Posterior cingulate gyrus (tissue), 11 donors: Measurements from ENCODE around the gene TLR7.

Source experiments
- DNase-seq, 10 donors: peaks; one replicate each; pipeline versions ENCODE4 v3.0.0 to v3.0.0-alpha.2; 2020 to 2021; ENCODE audit warnings: mixed read lengths in 3 of 10
- intact Hi-C: fragments of 100-400 bp; cut with DNase I; formaldehyde crosslinking; loops from one replicate; pipeline ENCODE4 v1.15.1; 2023

The TLR7 gene

DNA sequence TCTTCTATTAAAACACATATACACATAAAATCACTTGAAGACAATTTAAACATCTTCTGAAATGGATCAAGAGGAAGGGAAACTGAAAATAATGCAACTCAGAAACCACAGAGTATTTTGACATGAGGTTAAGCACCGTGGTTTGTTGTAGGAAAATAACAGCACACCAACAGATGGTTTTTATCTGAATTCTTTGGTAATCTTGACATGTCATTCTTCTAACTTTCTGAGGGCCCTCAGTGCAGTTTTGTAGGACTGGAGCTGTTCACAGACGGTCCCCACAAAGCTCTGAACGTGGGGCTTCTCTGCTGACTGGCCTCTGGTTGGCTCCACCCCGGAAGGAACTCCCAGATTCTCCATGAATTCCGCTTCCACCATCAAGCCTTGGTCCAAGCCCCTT is 23.6 kb downstream of the TLR7 start:
- intact Hi-C loops: loop anchor here (5.0 kb wide), 1 partner anchor 78 kb away; no protein-coding TSS in a partner anchor
- DNase-seq: no peak

DNA sequence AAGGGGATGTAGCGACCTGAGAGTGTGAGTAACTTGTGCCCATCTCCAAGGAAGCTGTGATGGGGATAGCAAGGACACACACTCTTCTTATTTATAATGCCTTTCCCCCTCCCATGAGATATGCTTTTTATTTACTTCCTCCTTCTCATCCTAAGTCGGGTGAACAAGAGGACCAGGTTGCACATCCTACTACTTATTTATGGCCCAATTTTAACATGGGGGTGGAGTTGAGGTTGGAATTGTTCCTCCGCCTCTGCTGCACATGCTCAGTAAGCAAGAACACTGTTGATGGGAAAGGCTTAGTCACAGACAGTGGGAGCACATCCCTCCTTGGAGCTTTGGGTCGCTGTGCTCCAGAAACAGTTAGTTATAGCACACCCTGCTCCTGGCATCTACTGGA is 24.3 kb downstream of the TLR7 start:
- DNase-seq: no peak
- intact Hi-C loops: loop anchor here (5.0 kb wide), 1 partner anchor 79 kb away; no protein-coding TSS in a partner anchor

DNA sequence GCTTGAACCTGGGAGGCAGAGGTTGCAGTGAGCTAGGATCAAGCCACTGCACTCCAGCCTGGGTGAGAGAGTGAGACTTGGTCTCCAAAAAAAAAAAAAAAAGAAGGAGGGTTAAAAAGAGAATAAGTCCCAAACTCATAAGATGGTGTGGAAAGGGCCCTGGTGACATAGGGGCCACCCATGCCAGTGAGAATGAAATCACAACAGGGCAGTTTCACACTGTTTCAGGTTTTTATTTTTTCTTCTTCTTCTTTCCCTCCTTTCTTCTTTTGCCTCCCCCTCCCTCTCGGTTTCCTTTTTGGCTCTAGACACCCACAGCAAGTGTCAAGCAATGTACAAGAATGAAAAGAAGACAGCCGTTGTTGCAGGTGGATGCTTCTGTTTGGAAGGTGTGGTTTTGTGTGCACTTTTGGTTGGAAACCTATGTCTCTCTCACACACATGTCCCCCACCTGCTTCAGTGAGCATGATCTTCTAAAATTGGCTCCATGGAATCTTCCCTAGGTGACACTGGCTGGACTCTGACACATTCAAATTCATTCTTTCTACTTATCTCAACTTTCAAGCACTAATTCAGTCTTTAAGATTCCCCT is 25.1 kb downstream of the TLR7 start:
- no peak for DNase-seq
- intact Hi-C loops: loop anchor here (5.0 kb wide), 1 partner anchor 80 kb away; no protein-coding TSS in a partner anchor

DNA sequence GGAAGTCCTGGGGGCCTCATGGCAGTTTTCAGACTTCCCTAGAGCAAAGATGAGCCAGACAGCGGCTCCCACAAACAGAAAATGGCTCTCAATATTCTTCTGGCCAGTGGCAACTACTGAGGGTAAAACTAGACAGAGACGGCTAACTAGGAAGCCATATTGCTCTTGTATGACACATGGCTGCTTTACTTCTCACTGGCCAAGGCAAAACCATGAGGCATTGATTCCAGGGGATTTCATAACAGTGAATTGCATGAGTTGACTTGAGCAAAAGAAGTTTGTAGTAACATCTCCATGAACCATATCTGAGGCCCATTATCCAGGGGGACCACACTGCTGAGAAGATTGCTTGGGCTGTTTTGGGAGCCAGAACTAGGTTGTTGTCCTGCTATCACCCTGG is 25.8 kb downstream of the TLR7 start:
- intact Hi-C loops: loop anchor here (5.0 kb wide), 1 partner anchor 80 kb away; no protein-coding TSS in a partner anchor
- no peak for DNase-seq

DNA sequence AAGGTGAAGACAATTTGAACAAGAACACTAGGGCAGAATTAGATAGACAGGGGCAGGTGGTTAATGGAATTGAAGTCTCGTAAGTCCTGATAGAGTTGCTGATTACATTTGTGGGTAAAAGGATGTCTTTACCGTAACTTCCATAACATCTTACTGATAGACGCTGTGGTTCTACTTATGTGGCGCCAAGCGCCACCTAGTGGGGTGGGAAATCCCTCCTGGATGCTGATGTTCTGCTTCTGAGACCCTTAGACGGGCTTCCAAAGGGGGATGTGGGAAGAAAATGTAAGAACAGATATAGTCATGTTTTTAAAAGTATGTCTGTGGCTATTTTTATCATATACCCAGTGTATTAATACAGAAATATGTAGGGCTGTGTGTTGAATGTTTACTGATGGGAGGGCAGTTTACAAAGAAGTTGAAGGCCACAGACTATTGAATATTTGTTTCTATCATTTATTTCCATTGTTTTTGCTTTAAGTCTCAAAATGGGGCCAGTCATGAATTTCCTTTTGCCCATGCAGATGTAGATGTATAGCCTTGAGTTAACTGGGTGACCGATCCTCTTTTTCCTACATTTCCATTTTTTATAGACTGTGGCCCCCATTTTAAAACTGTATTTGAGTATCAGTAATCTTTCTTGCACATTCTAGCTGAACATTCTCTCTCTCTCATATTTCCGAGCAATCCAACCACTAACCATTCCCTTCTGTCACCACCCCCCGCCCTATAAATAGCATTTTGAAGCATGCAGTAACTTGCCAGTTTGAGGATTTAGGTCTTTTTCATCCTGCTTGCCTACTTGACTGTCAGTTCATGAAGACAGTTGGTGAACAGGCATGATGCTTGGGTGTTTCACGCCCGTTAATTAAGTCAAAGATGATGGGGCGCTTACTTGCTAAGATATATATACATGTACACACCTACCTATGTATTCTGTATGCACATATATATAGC is 27.5 kb downstream of the TLR7 start:
- peak in 7 of 10 donors; percentile 12 to 86 (median 29) for DNase-seq
- intact Hi-C loops: loop anchor here (5.0 kb wide), 1 partner anchor 82 kb away; no protein-coding TSS in a partner anchor

DNA sequence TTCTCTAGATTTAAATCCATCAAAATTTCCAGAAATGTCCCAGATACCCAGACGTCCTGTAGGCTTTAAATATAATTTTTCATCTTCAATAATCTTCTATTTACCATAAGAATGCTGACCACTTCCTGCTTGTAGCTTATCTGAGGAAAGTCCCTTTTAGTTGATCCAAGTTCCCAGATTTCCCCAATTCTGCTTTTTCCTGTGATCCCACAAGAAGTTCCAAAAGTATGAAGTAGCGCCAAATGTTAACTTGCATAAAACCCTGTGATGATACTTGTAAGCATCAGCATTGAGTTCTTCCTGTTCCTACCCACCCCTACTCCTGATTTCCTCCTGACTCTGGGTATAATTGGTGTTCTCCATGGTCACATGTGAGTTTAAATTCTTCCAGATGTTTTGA is 29.0 kb downstream of the TLR7 start:
- no peak for DNase-seq
- intact Hi-C loops: no loop called here

DNA sequence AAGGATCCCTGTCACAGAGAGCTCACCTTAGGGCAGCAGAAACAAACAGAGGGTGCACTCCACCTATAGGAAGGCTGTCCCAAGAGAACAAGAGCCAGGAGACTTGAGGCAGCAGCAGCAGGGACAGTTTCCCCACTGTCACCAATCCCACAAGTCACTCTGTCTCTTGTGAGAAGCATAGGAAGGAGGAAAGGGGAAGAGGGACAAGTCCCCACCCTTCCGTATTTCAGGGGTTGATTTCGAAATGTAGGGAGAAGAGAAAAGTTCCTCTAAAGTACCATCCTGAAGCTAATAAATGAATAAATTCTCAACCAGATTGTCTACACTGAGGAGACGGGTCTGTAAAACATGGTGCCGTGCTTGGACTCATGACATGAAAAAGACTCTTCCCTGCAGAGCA is 30.1 kb downstream of the TLR7 start:
- intact Hi-C loops: no loop called here
- DNase-seq: no peak

DNA sequence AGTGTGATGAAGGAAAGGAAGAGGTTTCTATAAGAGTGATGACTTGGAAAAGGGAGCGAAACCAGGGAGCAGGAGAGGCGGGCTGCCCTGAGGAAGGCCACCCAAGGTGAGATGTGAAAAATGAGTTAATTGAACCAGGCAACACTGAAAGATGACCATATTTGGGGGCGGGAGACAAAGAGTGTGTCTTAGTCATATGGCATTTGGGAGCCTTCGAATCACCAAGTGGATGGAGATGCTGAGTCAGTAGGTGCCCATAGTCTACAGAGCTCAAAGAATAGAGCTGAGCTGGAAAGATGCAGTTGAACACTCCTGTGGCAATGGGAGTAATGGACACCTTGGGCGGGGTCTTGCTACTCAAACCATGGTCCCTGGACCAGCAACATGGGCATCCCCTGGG is 31.2 kb downstream of the TLR7 start:
- DNase-seq: no peak
- intact Hi-C loops: no loop called here

DNA sequence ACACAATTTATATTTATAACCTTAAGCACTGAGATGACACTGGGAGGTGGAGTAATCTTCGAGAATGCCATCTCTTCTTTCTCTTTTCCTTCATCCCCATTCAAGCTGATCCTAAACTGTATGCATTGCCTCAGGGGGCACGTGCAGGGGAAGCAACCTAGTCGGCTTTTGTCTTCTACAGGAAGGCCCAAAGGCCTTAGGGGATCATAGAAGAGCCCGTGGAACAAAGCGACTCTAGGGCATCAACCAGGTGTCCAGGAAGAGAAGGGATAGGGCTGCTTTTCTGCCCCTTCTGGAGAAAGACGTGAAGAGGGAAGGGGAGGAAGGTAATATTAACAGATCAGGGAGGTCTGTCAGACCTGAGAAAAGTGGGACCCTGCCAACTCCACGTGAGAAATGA is 32.6 kb downstream of the TLR7 start:
- intact Hi-C loops: no loop called here
- DNase-seq: no peak

DNA sequence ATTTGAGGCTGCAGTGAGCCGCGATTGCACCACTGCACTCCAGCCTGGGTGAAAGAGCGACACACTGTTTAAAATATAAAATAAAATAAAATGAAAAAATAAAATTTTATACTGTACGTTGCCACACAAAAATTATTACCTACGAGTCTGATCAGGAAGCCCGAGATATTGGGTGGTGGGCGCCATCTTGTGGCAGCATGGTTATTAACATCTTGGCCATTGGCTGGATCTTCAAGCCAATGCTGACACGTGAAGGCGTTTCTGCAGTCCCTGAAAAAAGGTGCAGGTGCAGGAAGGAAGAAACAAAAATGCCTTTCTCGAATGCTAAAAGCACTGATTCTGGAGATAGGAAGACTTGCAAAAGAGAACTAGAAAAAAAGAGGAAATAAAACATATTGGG is 34.6 kb downstream of the TLR7 start:
- intact Hi-C loops: loop anchor here (1.0 kb wide), 1 partner anchor 87 kb away; no protein-coding TSS in a partner anchor
- peak in 9 of 10 donors; percentile 11 to 90 (median 54) for DNase-seq

DNA sequence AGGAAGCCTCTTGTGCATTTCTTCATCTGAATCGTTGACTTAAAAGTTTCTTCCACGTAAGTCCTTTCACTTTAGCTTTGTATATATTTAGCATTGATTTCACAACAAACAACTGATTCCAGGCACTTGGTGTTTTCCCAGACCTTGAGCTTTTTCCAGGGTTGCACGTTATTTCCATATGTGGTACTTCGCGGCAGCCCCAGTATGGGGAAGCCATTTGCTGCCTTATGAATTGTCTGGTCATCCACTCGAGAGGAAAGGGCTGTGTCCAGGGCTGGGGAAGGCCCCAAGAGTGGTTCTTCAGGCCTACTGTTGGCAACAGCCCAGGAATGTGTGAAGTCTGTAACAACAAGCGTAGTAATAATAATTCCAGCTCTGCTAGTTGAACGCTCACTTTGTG is 36.8 kb downstream of the TLR7 start:
- intact Hi-C loops: no loop called here
- DNase-seq: no peak

DNA sequence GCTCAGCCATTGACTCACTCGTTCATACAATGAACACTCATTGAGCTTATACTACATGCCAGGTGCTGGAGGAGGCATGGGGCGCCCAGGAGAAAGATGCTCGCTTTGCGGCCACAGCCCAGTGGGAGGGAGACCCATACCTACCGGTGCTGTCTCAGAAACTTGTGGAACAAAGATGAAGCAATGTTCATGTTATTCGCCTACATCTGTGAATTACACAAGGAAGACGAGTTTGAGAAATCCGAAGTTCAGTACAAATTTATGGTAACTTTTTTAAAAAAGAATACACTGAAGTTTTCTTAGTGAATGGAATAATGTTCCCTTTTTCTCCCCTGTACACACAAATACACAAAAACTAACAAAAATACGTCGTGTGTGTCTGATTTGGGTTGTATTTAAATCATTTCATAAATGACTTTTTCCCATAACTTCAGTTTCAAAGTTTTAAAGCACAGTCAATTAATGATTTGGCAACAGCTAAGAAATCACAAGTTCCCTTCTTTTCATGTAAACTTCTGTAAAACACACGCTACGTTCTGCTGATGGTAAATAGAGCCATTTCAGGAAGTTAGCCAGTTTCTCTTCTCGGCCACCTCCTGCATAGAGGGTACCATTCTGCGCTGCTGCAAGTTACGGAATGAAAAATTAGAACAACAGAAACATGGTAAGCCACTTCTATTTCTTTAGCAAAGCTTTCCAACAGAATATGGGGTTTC is 39.3 kb downstream of the TLR7 start, which contains the start of gene TLR8:
Gene TLR8 (plus strand): TSS at position 575 of the 716 bp plus-strand sequence. CDS start 87 bp downstream, at position 662.
- intact Hi-C loops: no loop called here
- DNase-seq: no peak

DNA sequence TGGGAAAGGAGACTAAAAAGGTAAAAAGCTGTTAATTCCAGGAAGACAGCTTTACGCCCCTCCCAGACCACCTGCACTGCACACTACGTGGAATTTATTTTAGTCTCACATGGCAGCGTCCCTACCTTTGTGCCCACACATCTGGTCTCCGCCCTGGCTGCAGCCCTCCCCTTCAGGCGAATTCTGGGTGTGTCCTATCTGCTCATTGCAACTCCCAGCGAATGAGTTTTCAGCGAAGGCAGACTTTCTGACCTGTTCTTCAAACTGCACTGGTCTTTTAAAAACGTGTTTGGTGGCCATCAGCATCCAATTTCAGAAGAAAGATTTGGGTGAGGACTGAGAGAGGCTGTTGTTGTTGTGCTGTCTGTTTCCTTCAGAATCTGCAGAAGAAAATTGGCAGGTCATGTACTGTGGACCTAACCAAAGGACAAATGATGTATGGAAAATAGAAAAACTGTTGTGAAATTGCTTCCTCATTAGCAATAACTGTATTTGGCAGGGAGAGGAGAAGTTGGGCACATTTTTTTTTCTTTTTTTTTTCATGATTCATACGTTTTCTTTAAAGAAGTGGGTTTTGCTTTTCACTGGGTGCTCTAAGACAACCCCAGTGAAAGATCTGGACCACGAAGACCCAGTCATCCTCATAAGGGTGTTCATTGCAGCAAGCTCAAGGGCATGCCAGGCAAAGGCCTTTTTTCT is 43.7 kb downstream of the TLR7 start:
- intact Hi-C loops: no loop called here
- no peak for DNase-seq

DNA sequence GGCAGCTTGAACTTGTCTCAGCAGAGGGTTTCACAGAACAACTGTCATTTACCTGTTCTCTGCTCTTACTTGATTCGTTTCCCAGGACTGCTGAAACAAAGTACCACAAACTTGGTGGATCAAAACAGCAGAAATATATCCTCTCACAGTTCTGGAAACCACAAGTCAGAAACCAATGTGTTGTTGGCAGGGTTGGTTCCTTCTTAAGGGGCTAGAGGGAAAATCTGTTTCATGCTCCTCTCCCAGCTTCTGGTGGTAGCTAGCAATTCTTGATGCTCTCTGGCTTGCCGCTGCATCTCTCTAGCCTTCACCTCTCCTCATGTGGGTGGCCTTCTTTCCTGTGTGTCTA is 44.2 kb downstream of the TLR7 start:
- DNase-seq: no peak
- intact Hi-C loops: no loop called here

DNA sequence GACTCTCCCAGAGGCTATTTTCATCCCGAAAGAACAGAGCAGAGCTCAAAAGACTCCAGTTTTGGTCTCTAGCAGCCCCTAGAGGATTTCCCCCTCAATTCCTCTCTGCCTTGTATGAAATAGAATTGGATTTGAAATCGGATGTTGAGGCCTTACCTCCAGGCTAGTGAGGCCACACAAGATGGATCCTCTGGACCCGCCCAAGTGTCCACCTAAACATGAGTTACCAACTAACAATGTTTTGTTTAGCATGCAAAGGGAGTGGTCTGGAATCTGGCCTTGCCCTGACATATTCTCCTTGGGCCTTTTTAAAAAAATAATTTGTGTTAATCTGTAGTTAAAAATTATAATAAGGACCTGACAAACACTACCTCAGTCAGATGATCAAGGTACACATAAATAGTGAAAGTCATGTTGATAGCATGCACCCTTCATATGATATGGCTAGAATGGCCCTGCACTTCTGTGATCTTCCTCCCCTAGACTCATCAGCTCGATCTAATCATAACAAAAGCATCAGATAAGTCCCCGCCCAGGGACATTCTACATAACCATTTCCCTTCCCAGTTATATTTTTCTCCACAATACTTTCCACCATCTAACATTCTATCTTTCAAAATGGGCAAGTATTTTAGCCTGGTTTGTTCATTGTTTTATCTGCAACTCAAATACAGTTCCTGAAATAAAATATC is 46.1 kb downstream of the TLR7 start:
- intact Hi-C loops: no loop called here
- no peak for DNase-seq

DNA sequence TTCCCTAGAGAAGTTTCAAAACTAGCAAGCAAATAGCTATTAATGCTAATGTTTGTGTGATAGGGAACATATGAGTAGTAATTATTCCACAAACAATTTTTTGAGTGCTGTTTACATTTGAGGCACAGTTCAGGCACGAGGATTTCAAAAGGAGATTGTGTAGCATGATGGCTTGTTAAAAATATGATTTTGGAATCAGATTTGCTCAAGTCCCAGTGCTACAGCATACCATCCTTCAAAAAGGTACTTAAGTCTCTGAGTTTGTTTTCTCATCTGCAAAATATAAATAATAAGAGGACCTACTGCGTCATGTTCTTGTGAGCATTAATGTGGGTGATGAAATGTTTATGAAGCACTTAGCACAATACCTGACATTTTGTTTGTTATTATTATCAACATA is 50.9 kb downstream of the TLR7 start:
- DNase-seq: no peak
- intact Hi-C loops: no loop called here

DNA sequence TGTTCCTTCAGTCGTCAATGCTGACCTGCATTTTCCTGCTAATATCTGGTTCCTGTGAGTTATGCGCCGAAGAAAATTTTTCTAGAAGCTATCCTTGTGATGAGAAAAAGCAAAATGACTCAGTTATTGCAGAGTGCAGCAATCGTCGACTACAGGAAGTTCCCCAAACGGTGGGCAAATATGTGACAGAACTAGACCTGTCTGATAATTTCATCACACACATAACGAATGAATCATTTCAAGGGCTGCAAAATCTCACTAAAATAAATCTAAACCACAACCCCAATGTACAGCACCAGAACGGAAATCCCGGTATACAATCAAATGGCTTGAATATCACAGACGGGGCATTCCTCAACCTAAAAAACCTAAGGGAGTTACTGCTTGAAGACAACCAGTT is 52.2 kb downstream of the TLR7 start:
- intact Hi-C loops: no loop called here
- DNase-seq: no peak

DNA sequence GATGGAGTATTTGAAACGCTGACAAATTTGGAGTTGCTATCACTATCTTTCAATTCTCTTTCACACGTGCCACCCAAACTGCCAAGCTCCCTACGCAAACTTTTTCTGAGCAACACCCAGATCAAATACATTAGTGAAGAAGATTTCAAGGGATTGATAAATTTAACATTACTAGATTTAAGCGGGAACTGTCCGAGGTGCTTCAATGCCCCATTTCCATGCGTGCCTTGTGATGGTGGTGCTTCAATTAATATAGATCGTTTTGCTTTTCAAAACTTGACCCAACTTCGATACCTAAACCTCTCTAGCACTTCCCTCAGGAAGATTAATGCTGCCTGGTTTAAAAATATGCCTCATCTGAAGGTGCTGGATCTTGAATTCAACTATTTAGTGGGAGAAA is 52.7 kb downstream of the TLR7 start:
- intact Hi-C loops: no loop called here
- no peak for DNase-seq

DNA sequence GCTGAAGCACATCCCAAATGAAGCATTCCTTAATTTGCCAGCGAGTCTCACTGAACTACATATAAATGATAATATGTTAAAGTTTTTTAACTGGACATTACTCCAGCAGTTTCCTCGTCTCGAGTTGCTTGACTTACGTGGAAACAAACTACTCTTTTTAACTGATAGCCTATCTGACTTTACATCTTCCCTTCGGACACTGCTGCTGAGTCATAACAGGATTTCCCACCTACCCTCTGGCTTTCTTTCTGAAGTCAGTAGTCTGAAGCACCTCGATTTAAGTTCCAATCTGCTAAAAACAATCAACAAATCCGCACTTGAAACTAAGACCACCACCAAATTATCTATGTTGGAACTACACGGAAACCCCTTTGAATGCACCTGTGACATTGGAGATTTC is 54.1 kb downstream of the TLR7 start:
- DNase-seq: no peak
- intact Hi-C loops: no loop called here
